ENCODE results near the gene UCP2.

DNA sequence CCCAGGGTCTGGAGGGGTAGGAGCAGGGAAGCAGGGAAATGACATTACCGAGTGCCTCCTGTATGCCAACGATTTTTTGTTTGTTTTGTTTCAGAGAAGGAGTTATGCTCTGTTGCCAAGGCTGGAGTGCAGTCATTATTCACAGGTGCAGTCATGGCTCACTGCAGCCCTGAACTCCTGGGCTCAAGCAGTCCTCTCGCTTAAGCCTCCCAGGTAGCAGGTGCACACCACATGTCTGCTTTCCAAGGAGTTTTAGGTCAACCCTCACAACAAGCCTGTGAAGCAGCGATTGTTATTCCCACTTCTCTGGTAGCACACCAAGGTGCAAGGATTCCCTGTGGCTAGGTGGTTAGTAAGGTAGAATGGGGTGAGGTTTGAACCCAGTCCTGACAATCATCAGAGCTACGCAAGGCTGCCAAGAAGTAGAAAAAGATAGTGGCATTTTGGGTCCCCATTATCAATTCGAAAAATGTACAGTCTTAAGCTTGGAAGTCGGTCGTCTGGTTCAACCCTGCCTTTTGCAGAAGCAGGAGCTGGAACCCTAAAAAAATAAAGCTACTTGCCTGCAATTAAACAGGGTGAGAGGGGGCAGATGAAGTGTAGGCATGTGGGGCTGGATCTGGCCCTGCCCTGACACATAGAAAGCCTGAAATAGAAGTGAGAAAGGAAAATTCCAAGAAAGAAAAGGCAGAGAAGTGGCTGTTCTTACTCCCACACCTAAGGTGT lies 17.1 kb upstream of the UCP2 start:
- TF ChIP-seq POLR2AphosphoS5 (IDR thresholded peaks at IDR 0.05; ENCODE audit: borderline replicate concordance, low read depth, low read length) (no peak), EZH2 (IDR thresholded peaks at IDR 0.05) (no peak)
